SU-DHL-6 (cell line): ENCODE data around the gene FOXP4.

Source experiments
- CTCF ChIP-seq: fragments of 200-600 bp; sonication (generic); IDR thresholded peaks from one replicate; pipeline ENCODE4 v1.5.1; 2017; ENCODE audit warnings: antibody characterized with exemption, mild to moderate bottlenecking, low read length, moderate library complexity; ENCODE audit not compliant: insufficient read depth, poor library complexity, severe bottlenecking
- EZH2phosphoT487 ChIP-seq: fragments of 200-600 bp; sonication (generic), shearing (Covaris generic); conservative IDR thresholded peaks from 2 replicates; pipeline ENCODE4 v1.6.1; 2018; ENCODE audit warnings: mild to moderate bottlenecking, antibody characterized with exemption, low read length, moderate library complexity, mixed read lengths

GRCh38 chr6:41614715-41615114 is 68.5 kb downstream of the FOXP4 start:
- TF ChIP-seq CTCF (no peak), EZH2phosphoT487 (no peak)
